ENCODE results near the gene CD7. TPM values are rescaled to one million over a fixed set of nuclear protein-coding genes. Genes with fewer than 3 reads are reported as not detected.

CD7 gene
- total and polyA plus RNA-seq, 9 of the 15 experiments (the other 6 are each of a cell fraction or from before 2014, with no cell fraction given), result 0.21 to 0.35 TPM; not detected in 7

DNA sequence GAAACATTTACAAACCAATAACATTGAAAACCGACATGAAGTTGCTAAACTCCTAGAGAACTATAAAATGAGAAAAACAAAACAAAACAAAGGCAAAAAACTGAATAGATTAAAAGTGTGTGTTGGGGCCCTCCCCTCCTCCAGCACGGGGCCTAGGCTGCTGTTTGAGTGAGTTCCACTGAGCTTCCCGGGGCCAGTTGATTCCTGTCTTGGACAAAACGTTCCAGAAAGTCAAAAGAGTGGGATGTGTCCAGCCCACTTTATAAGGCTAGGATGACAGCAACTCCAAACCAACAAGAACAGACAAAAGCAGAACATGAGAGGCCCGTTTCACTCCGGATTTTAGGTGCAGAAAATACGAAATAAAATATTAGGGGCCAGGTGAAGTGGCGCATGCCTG is 32.3 kb downstream of the CD7 start (continued):
- TF ChIP-seq BRD9 (IDR thresholded peaks at IDR 0.05; ENCODE audit: low read depth, partially characterized antibody) (peak; percentile 26), ADNP (tag; IDR thresholded peaks at IDR 0.05) (no peak), RBM25 (IDR thresholded peaks at IDR 0.05; ENCODE audit: low read depth, low read length, severe bottlenecking) (no peak), POLR3A (IDR thresholded peaks at IDR 0.05; ENCODE audit: borderline replicate concordance, extremely low read depth, insufficient read depth, insufficient read length) (no peak)

DNA sequence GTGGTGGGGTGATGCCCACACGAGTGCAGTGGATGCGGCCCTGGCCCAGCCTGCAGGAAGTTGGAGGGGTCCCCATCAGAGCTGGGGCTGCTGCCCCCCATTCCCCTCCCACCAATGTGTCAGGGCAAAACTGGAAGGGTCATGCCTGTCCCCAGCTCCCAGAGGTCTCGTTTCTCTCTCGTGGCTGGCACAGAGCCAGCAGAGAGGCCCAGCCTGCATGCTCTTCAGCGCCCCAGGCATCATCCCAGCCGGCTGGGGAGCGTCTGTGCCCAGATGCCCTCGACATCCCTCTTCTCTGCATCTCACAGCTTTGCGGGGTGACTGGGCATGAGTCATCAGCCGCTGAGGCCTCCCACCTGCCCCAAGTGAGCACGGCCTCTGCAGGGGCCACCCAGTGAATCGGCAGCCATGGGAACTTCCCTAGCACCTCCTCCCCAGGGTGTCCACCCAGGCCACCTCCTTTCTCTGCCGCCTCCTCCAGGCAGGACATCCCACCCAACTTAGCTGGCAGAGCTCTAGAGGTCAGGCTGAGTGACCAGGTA is 34.1 kb downstream of the CD7 start:
- Histone ChIP-seq H3K4me3 (no peak overlapping the region), H3K79me2 (ENCODE audit: control insufficient read depth, insufficient read depth, low read length) (no peaks in the 10 kb centered on the region), H3K27ac (ENCODE audit: extremely low read depth, low read depth, low read length) (no peak overlapping the region), H3K9me3 (replicated peaks; ENCODE audit: control insufficient read depth, insufficient read depth, low read depth, low read length) (no peaks in the 10 kb centered on the region), H3K9me1 (ENCODE audit: control insufficient read depth, insufficient read depth, low read length) (no peaks in the 10 kb centered on the region), H3K9ac (ENCODE audit: insufficient read depth in 1 of 2, low read depth in 2 of 2, low read length in 2 of 2) (peak overlapping the region in 1 of 2 experiments; percentile 80; a peak in 2 of 4 replicates), H2AFZ (ENCODE audit: low read depth, low read length) (0 out of 2 replicates have a peak overlapping the region, but pooled peaks have one; percentile 27), H3K27me3 (ENCODE audit: control insufficient read depth in 2 of 2, insufficient read depth in 2 of 2, low read length in 2 of 2) (no peaks in the 10 kb centered on the region), H3K4me1 (replicated peaks in 1 of 2; ENCODE audit: control insufficient read depth in 2 of 2, insufficient read depth in 2 of 2, low read length in 2 of 2) (peaks cover 21 to 53% of the 10 kb centered on the region in 2 experiments), H4K20me1 (replicated peaks; ENCODE audit: control insufficient read depth, insufficient read depth, low read length) (no peaks in the 10 kb centered on the region), H3K36me3 (ENCODE audit: control insufficient read depth, insufficient read depth, low read length) (no peaks in the 10 kb centered on the region), H3K4me2 (ENCODE audit: insufficient read depth, low read length) (no peak overlapping the region)
- intact Hi-C loops (cut with micrococcal nuclease) (no loop called here), in situ Hi-C loops (cut with MboI) (no loop called here)
- no TSS peak for BruUV-seq (replicated peaks)
- ChIA-PET POLR2A (interaction anchor here (0.6 to 1.9 kb wide), 7 partner anchors 9 to 62 kb away, joined by 3 to 11 read pairs (median 6); partner anchors contain the start of gene CSNK1D), CTCF (ENCODE audit: low intra/inter-chr PET ratio) (no interaction called here)
- 39% methylated on average over 9 of the region's 13 CpGs for WGBS (ENCODE audit: insufficient coverage, low coverage, missing lambda C conversion rate)
- FAIRE-seq, result no peak
- peak in 2 of 4 experiments; percentile 50 to 54 for DNase-seq (ENCODE audit: extremely low read depth in 1 of 4, low spot score in 3 of 4)
- ATAC-seq, result peak; percentile 17; the same call in 2 of the 3 replicates
- TF ChIP-seq, protein P1, sequence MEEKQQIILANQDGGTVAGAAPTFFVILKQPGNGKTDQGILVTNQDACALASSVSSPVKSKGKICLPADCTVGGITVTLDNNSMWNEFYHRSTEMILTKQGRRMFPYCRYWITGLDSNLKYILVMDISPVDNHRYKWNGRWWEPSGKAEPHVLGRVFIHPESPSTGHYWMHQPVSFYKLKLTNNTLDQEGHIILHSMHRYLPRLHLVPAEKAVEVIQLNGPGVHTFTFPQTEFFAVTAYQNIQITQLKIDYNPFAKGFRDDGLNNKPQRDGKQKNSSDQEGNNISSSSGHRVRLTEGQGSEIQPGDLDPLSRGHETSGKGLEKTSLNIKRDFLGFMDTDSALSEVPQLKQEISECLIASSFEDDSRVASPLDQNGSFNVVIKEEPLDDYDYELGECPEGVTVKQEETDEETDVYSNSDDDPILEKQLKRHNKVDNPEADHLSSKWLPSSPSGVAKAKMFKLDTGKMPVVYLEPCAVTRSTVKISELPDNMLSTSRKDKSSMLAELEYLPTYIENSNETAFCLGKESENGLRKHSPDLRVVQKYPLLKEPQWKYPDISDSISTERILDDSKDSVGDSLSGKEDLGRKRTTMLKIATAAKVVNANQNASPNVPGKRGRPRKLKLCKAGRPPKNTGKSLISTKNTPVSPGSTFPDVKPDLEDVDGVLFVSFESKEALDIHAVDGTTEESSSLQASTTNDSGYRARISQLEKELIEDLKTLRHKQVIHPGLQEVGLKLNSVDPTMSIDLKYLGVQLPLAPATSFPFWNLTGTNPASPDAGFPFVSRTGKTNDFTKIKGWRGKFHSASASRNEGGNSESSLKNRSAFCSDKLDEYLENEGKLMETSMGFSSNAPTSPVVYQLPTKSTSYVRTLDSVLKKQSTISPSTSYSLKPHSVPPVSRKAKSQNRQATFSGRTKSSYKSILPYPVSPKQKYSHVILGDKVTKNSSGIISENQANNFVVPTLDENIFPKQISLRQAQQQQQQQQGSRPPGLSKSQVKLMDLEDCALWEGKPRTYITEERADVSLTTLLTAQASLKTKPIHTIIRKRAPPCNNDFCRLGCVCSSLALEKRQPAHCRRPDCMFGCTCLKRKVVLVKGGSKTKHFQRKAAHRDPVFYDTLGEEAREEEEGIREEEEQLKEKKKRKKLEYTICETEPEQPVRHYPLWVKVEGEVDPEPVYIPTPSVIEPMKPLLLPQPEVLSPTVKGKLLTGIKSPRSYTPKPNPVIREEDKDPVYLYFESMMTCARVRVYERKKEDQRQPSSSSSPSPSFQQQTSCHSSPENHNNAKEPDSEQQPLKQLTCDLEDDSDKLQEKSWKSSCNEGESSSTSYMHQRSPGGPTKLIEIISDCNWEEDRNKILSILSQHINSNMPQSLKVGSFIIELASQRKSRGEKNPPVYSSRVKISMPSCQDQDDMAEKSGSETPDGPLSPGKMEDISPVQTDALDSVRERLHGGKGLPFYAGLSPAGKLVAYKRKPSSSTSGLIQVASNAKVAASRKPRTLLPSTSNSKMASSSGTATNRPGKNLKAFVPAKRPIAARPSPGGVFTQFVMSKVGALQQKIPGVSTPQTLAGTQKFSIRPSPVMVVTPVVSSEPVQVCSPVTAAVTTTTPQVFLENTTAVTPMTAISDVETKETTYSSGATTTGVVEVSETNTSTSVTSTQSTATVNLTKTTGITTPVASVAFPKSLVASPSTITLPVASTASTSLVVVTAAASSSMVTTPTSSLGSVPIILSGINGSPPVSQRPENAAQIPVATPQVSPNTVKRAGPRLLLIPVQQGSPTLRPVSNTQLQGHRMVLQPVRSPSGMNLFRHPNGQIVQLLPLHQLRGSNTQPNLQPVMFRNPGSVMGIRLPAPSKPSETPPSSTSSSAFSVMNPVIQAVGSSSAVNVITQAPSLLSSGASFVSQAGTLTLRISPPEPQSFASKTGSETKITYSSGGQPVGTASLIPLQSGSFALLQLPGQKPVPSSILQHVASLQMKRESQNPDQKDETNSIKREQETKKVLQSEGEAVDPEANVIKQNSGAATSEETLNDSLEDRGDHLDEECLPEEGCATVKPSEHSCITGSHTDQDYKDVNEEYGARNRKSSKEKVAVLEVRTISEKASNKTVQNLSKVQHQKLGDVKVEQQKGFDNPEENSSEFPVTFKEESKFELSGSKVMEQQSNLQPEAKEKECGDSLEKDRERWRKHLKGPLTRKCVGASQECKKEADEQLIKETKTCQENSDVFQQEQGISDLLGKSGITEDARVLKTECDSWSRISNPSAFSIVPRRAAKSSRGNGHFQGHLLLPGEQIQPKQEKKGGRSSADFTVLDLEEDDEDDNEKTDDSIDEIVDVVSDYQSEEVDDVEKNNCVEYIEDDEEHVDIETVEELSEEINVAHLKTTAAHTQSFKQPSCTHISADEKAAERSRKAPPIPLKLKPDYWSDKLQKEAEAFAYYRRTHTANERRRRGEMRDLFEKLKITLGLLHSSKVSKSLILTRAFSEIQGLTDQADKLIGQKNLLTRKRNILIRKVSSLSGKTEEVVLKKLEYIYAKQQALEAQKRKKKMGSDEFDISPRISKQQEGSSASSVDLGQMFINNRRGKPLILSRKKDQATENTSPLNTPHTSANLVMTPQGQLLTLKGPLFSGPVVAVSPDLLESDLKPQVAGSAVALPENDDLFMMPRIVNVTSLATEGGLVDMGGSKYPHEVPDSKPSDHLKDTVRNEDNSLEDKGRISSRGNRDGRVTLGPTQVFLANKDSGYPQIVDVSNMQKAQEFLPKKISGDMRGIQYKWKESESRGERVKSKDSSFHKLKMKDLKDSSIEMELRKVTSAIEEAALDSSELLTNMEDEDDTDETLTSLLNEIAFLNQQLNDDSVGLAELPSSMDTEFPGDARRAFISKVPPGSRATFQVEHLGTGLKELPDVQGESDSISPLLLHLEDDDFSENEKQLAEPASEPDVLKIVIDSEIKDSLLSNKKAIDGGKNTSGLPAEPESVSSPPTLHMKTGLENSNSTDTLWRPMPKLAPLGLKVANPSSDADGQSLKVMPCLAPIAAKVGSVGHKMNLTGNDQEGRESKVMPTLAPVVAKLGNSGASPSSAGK (IDR thresholded peaks at IDR 0.05), result no peak; the same call in 1 of the 2 replicates

Data from K562 (cell line).